Pancreas (tissue), 10 donors: Measurements from ENCODE around the gene MAP2K1. TPM values are rescaled to one million over a fixed set of nuclear protein-coding genes. Genes with fewer than 3 reads are reported as not detected.

Experiments used
- ATAC-seq, 4 donors: fragments of 200-7000 bp; cut with Tn5 transposase; one replicate each; pipeline versions ENCODE4 v1.8.0 to v1.9.1; 2020; ENCODE audit warnings: mild to moderate bottlenecking in 4 of 4, moderate library complexity in 4 of 4
- DNase-seq, 6 donors: peaks; one replicate each; pipeline ENCODE4 v3.0.0-alpha.2; 2020
- FAIRE-seq: peaks from 2 replicates; lab custom pipeline; 2012; peaks lifted over from hg19 to GRCh38; lab: Jason Lieb, UNC
- H3K27ac ChIP-seq, 4 donors: fragments of 200-600 bp; sonication (generic); 1 replicate in 3 of 4; 2 replicates in 1 of 4; pipeline versions ENCODE4 v1.5.0 to v1.8.0; 2020
- H3K27me3 ChIP-seq, 4 donors: fragments of 200-600 bp; one replicate each; pipeline ENCODE4 v1.8.0; 2021
- H3K36me3 ChIP-seq, 3 donors: fragments of 200-600 bp; sonication (generic) in 1 of 3; one replicate each; pipeline versions ENCODE4 v1.5.0 to v1.8.0; 2020 to 2021
- H3K4me1 ChIP-seq, 3 donors: fragments of 200-600 bp; one replicate each; pipeline ENCODE4 v1.8.0; 2021
- H3K4me3 ChIP-seq, 4 donors: fragments of 200-600 bp; sonication (generic) in 2 of 4; one replicate each; pipeline versions ENCODE4 v1.5.0 to v1.8.0; 2020 to 2021
- H3K9me3 ChIP-seq, 4 donors: fragments of 200-600 bp; one replicate each; pipeline ENCODE4 v1.8.0; 2021
- CTCF ChIP-seq, 4 donors: fragments of 200-600 bp; sonication (generic) in 3 of 4; IDR thresholded peaks; one replicate each; pipeline versions ENCODE4 v1.5.0 to v1.8.0; 2021; ENCODE audit warnings: antibody characterized with exemption in 4 of 4
- WGBS, 2 donors: extraction: QIAGEN DNeasy Blood & Tissue Kit; methylation state at CpG; one replicate each; pipeline ENCODE4 v1.1.7; 2013; 5-methylcytosine and 5-hydroxymethylcytosine counted together
- intact Hi-C, 3 donors: fragments of 100-400 bp; cut with DNase I; formaldehyde crosslinking; loops; one replicate each; pipeline versions ENCODE4 v1.11.1 to v1.14.2; 2022
- polyA plus RNA-seq, 2 donors: library from polyadenylated mRNA; stranded (reverse); fragments of 200-250 nt; gene quantifications; one replicate each; pipeline ENCODE4 v1.2.3, GENCODE V29; 2013
- total RNA-seq, 6 donors: library from RNA; stranded (reverse); fragmentation: NEBNext Ultra II Directional in 4 of 6; extraction: Animal tissue kit (Norgen Biotek cat#: 25700) in 4 of 6; gene quantifications; one replicate each; pipeline versions ENCODE4 v1.2.1 to v1.2.4, GENCODE V29; 2021 to 2023
- donor health status: healthy with polysubstance abuse.
- donor health status: DM: no; HTN: no; CAD: no; lungs with moderate emphysema.
- donor health status: DM: no; HTN: no; CAD: no.
- donor health status: control.
- donor health status: control.
- donor health status: Bipolar disorder and iron deficiency.
- donor health status: DM: yes; HTN: yes; CAD: no.
- donor health status: DM: no; HTN: no; CAD: no.
- donor health status: DM: no; HTN: no; CAD: no.
- donor health status: DM: yes; HTN: yes; CAD: no.

MAP2K1 gene
- total and polyA plus RNA-seq, 8 donors, result 7.6 to 23.3 (median 16.4) TPM

- Histone ChIP-seq H3K4me3 (peak overlapping the region; percentile 52 to 85 (median 66)), H3K36me3 (peaks cover 0 to 40% (median 25%) of the 10 kb centered on the region in 3 donors), H3K27me3 (no peaks in the 10 kb centered on the region), H3K4me1 (peaks cover 0 to 24% (median 18%) of the 10 kb centered on the region in 3 donors), H3K27ac (peak overlapping the region; percentile 61 to 93 (median 88)), H3K9me3 (no peaks in the 10 kb centered on the region)
- DNase-seq (no peak), ATAC-seq (peak in 1 of 4 donors; percentile 2), FAIRE-seq (no peak)
- TF ChIP-seq CTCF (IDR thresholded peaks at IDR 0.05), result no peak
- intact Hi-C loops, result no loop called here
- 0 to 1% methylated on average over 12 of the region's 12 CpGs for WGBS, 2 donors
These were observed 117.3 kb downstream of the MAP2K1 start for GRCh38 chr15:66503780-66504562.

- peak within 1 kb of the TSS; percentile 52 to 85 (median 66) for H3K4me3 ChIP-seq
- FAIRE-seq (peak; percentile 53), ATAC-seq (peak; percentile 91 to 96 (median 93)), DNase-seq (peak; percentile 73 to 87 (median 77))
- no peak for TF ChIP-seq CTCF (IDR thresholded peaks at IDR 0.05)
- peak within 1 kb of the TSS; percentile 61 to 93 (median 88) for H3K27ac ChIP-seq
- peaks cover 0 to 24% (median 15%) of the 10 kb centered on the region in 3 donors for H3K4me1 ChIP-seq
- WGBS, 2 donors, result 0 to 1% methylated on average over 46 of the region's 46 CpGs
- intact Hi-C loops, result no loop called here
- no peaks in the 10 kb centered on the region for H3K9me3 ChIP-seq
- no peaks in the 10 kb centered on the region for H3K27me3 ChIP-seq
- H3K36me3 ChIP-seq, result peaks cover 0 to 32% (median 17%) of the 10 kb centered on the region in 3 donors
These were observed 118.1 kb downstream of the MAP2K1 start, which contains the start of the genes RPL4 and ZWILCH for GRCh38 chr15:66504563-66505429. Gene RPL4, minus strand, starts transcription at chr15:66504855. Its CDS starts 65 bp downstream, at chr15:66504790. Gene ZWILCH, plus strand, starts transcription at chr15:66505326. Its CDS starts 13 bp downstream, at chr15:66505339.

GRCh38 chr15:66505430-66505811 is 118.7 kb downstream of the MAP2K1 start:
- H3K4me3 ChIP-seq, result peak overlapping the region; percentile 52 to 85 (median 66)
- H3K9me3 ChIP-seq, result no peaks in the 10 kb centered on the region
- H3K27ac ChIP-seq, result peak overlapping the region; percentile 61 to 93 (median 88)
- ATAC-seq, result no peak
- FAIRE-seq, result no peak
- no peaks in the 10 kb centered on the region for H3K27me3 ChIP-seq
- DNase-seq, result no peak
- 0 to 1% methylated on average over 13 of the region's 13 CpGs for WGBS, 2 donors
- peaks cover 0 to 24% (median 15%) of the 10 kb centered on the region in 3 donors for H3K4me1 ChIP-seq
- intact Hi-C loops, result no loop called here
- no peak for TF ChIP-seq CTCF (IDR thresholded peaks at IDR 0.05)
- H3K36me3 ChIP-seq, result peaks cover 0 to 25% (median 11%) of the 10 kb centered on the region in 3 donors

GRCh38 chr15:66505818-66506217 is 119.1 kb downstream of the MAP2K1 start:
- peaks cover 0 to 22% (median 7%) of the 10 kb centered on the region in 3 donors for H3K36me3 ChIP-seq
- intact Hi-C loops, result no loop called here
- H3K9me3 ChIP-seq, result no peaks in the 10 kb centered on the region
- ATAC-seq (no peak), FAIRE-seq (no peak), DNase-seq (no peak)
- H3K4me1 ChIP-seq, result peaks cover 0 to 24% (median 15%) of the 10 kb centered on the region in 3 donors
- no peak for TF ChIP-seq CTCF (IDR thresholded peaks at IDR 0.05)
- 35 to 38% methylated on average over 4 of the region's 4 CpGs for whole genome bisulfite sequencing, 2 donors
- H3K27me3 ChIP-seq, result no peaks in the 10 kb centered on the region
- H3K4me3 ChIP-seq, result peak overlapping the region in 3 of 4 donors; percentile 65 to 85 (median 68)
- H3K27ac ChIP-seq, result no peak overlapping the region
